CD14-positive monocyte (primary cell): ENCODE results near the gene AKTIP. TPM values are rescaled to one million over a fixed set of nuclear protein-coding genes. Genes with fewer than 3 reads are reported as not detected.
A peak's percentile ranks its signal among the peaks of the same experiment; 100 is the strongest.

Source experiments
- DNase-seq, 3 donors: peaks; one replicate each; pipeline ENCODE4 v3.0.0-alpha.2; 2011 to 2022
- H2AFZ ChIP-seq: 2 replicates; pipeline ENCODE4 v1.6.0; 2012; ENCODE audit warnings: mild to moderate bottlenecking, low read depth, low read length, inconsistent platforms; ENCODE audit not compliant: insufficient read depth, poor library complexity, severe bottlenecking
- H3K27ac ChIP-seq, 2 donors: 1 replicate in 1 of 2; 2 replicates in 1 of 2; pipeline ENCODE4 v1.5.1; 2012 to 2013; ENCODE audit warnings: low read length in 2 of 2, control low read depth in 1 of 2, inconsistent platforms in 1 of 2, low read depth in 1 of 2, mild to moderate bottlenecking in 1 of 2
- H3K27me3 ChIP-seq, 2 donors: one replicate each; pipeline versions ENCODE4 v1.6.0 to v1.6.1; 2011 to 2013; ENCODE audit warnings: low read length in 2 of 2; ENCODE audit not compliant: control insufficient read depth in 2 of 2, insufficient read depth in 2 of 2
- H3K36me3 ChIP-seq, 2 donors: replicated peaks in 1 of 2; 1 replicate in 1 of 2; 2 replicates in 1 of 2; pipeline versions ENCODE4 v1.5.1 to v1.6.1; 2012 to 2013; ENCODE audit warnings: low read length in 2 of 2, control low read depth in 1 of 2, inconsistent platforms in 1 of 2, mild to moderate bottlenecking in 1 of 2; ENCODE audit not compliant: insufficient read depth in 2 of 2, control insufficient read depth in 1 of 2
- H3K4me1 ChIP-seq, 2 donors: 1 replicate in 1 of 2; 2 replicates in 1 of 2; pipeline versions ENCODE4 v1.5.1 to v1.6.1; 2012 to 2013; ENCODE audit warnings: low read length in 2 of 2, control low read depth in 1 of 2, inconsistent platforms in 1 of 2, mild to moderate bottlenecking in 1 of 2, moderate library complexity in 1 of 2; ENCODE audit not compliant: insufficient read depth in 2 of 2, control insufficient read depth in 1 of 2
- H3K4me2 ChIP-seq: replicated peaks from 2 replicates; pipeline ENCODE3; 2012; ENCODE audit warnings: low read length, moderate library complexity, mild to moderate bottlenecking; ENCODE audit not compliant: poor library complexity, severe bottlenecking; ENCODE audit errors: extremely low read depth
- H3K4me3 ChIP-seq, 3 experiments: fragments of 200-600 bp in 1 of 3; sonication (generic) in 1 of 3; replicated peaks in 1 of 3; 1 replicate in 2 of 3; 2 replicates in 1 of 3; pipeline ENCODE4 v1.5.1; 2011 to 2013; ENCODE audit warnings: low read length in 3 of 3, mild to moderate bottlenecking in 3 of 3, control low read depth in 2 of 3, low read depth in 2 of 3, inconsistent platforms in 1 of 3, moderate library complexity in 1 of 3
- H3K79me2 ChIP-seq: 2 replicates; pipeline ENCODE4 v1.6.0; 2012; ENCODE audit warnings: mild to moderate bottlenecking, control low read depth, inconsistent platforms, low read length, moderate library complexity; ENCODE audit not compliant: insufficient read depth
- H3K9ac ChIP-seq: 2 replicates; pipeline ENCODE4 v1.6.0; 2017; ENCODE audit warnings: low read length, mild to moderate bottlenecking; ENCODE audit not compliant: insufficient read depth, poor library complexity, severe bottlenecking
- H3K9me3 ChIP-seq, 2 donors: replicated peaks in 1 of 2; 1 replicate in 1 of 2; 2 replicates in 1 of 2; pipeline versions ENCODE4 v1.5.1 to v1.6.1; 2012 to 2013; ENCODE audit warnings: low read length in 2 of 2, control low read depth in 1 of 2; ENCODE audit not compliant: control insufficient read depth in 1 of 2, insufficient read depth in 1 of 2
- H4K20me1 ChIP-seq: 2 replicates; pipeline ENCODE4 v1.6.0; 2012; ENCODE audit warnings: mild to moderate bottlenecking, low read length, control low read depth, moderate library complexity; ENCODE audit not compliant: insufficient read depth
- H3K27ac Mint-ChIP-seq, 7 donors: one replicate each; pipeline ENCODE4 v1.8.0; 2020; ENCODE audit warnings: mild to moderate bottlenecking in 7 of 7, mixed read lengths in 7 of 7, moderate library complexity in 6 of 7, inconsistent platforms in 2 of 7
- H3K27me3 Mint-ChIP-seq, 3 donors: one replicate each; pipeline ENCODE4 v1.8.0; 2021 to 2022; ENCODE audit warnings: low read depth in 3 of 3, mild to moderate bottlenecking in 3 of 3, mixed read lengths in 3 of 3, moderate library complexity in 3 of 3, inconsistent platforms in 1 of 3
- H3K36me3 Mint-ChIP-seq, 2 donors: one replicate each; pipeline ENCODE4 v1.8.0; 2020; ENCODE audit warnings: mixed read lengths in 2 of 2, inconsistent platforms in 1 of 2, mild to moderate bottlenecking in 1 of 2
- H3K4me1 Mint-ChIP-seq: one replicate; pipeline ENCODE4 v1.8.0; 2020; ENCODE audit warnings: mild to moderate bottlenecking, mixed read lengths
- H3K4me3 Mint-ChIP-seq, 2 donors: one replicate each; pipeline ENCODE4 v1.8.0; 2020; ENCODE audit warnings: mild to moderate bottlenecking in 2 of 2, mixed read lengths in 2 of 2, moderate library complexity in 1 of 2
- H3K9me3 Mint-ChIP-seq, 7 donors: one replicate each; pipeline ENCODE4 v1.8.0; 2020 to 2022; ENCODE audit warnings: mixed read lengths in 7 of 7, mild to moderate bottlenecking in 6 of 7, moderate library complexity in 6 of 7, inconsistent platforms in 2 of 7
- WGBS: methylation state at CpG from one replicate; pipeline ENCODE4 v1.1.5; 2013; ENCODE audit warnings: missing lambda C conversion rate; ENCODE audit not compliant: insufficient coverage; 5-methylcytosine and 5-hydroxymethylcytosine counted together
- intact Hi-C, 2 donors: fragments of 100-400 bp; cut with micrococcal nuclease; formaldehyde crosslinking; loops; one replicate each; pipeline versions ENCODE4 v1.15.0 to v1.15.1; 2023
- polyA plus RNA-seq, 3 donors: library from polyadenylated mRNA; depleted of rRNA in 1 of 3; unstranded in 2 of 3; stranded (reverse) in 1 of 3; fragments of 300-500 nt in 2 of 3; fragments of >200 nt in 1 of 3; fragmentation: Illumina TruSeq in 2 of 3; gene quantifications; 1 replicate in 2 of 3; 2 replicates in 1 of 3; pipeline ENCODE4 v1.2.3, GENCODE V29; 2012 to 2021
- TF ChIP-seq, protein P1 (sequence below): fragments of 200-600 bp; IDR thresholded peaks from one replicate; pipeline ENCODE4 v1.8.0; 2022; ENCODE audit warnings: antibody characterized with exemption, mild to moderate bottlenecking

AKTIP gene
- polyA plus RNA-seq, 3 donors, result 5.8 to 9.9 (median 8.7) TPM

DNA sequence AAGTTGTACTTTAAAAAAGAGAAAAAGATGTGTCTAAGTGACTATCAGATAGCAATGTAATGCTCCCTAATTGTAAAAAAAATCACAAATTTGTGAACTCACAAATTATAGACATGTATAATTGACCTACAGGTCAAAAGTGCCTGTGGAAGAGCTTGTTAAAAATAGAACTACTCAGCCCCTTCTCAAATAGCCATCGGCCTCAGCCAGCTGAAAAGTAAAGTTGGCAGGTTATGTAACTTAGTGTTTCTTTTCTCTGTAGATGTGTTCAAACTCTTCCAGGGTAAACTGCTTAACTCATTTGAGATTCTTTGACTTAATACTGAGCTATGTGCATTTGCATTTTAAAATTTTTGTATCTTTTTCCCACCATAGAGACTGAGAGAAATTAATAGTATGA lies 13.3 kb downstream of the AKTIP start:
- no peak overlapping the region for H2AFZ ChIP-seq
- H3K9ac ChIP-seq, result no peak overlapping the region
- TF ChIP-seq, protein P1, sequence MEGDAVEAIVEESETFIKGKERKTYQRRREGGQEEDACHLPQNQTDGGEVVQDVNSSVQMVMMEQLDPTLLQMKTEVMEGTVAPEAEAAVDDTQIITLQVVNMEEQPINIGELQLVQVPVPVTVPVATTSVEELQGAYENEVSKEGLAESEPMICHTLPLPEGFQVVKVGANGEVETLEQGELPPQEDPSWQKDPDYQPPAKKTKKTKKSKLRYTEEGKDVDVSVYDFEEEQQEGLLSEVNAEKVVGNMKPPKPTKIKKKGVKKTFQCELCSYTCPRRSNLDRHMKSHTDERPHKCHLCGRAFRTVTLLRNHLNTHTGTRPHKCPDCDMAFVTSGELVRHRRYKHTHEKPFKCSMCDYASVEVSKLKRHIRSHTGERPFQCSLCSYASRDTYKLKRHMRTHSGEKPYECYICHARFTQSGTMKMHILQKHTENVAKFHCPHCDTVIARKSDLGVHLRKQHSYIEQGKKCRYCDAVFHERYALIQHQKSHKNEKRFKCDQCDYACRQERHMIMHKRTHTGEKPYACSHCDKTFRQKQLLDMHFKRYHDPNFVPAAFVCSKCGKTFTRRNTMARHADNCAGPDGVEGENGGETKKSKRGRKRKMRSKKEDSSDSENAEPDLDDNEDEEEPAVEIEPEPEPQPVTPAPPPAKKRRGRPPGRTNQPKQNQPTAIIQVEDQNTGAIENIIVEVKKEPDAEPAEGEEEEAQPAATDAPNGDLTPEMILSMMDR, result no peak
- intact Hi-C loops, result no loop called here
- H3K4me1 Mint-ChIP-seq, result no peaks in the 10 kb centered on the region
- H3K9me3 Mint-ChIP-seq, result peaks cover 0 to 8% (median 6%) of the 10 kb centered on the region in 7 donors
- no peaks in the 10 kb centered on the region for H3K79me2 ChIP-seq
- peaks cover 2% of the 10 kb centered on the region for H4K20me1 ChIP-seq
- no peak overlapping the region for H3K4me3 Mint-ChIP-seq
- peaks cover 80 to 95% of the 10 kb centered on the region in 2 donors for H3K36me3 Mint-ChIP-seq
- no peaks in the 10 kb centered on the region for H3K27me3 ChIP-seq
- no peaks in the 10 kb centered on the region for H3K27me3 Mint-ChIP-seq
- no peak for DNase-seq
- no peak overlapping the region for H3K4me2 ChIP-seq
- H3K9me3 ChIP-seq, result peaks cover 6 to 9% of the 10 kb centered on the region in 2 donors
- no peak overlapping the region for H3K27ac Mint-ChIP-seq
- H3K4me3 ChIP-seq, result no peak overlapping the region
- H3K4me1 ChIP-seq, result no peaks in the 10 kb centered on the region
- peaks cover 74 to 100% of the 10 kb centered on the region in 2 donors for H3K36me3 ChIP-seq
- no peak overlapping the region for H3K27ac ChIP-seq
- WGBS, result no CpG with 5 or more reads among the region's 1 CpG

DNA sequence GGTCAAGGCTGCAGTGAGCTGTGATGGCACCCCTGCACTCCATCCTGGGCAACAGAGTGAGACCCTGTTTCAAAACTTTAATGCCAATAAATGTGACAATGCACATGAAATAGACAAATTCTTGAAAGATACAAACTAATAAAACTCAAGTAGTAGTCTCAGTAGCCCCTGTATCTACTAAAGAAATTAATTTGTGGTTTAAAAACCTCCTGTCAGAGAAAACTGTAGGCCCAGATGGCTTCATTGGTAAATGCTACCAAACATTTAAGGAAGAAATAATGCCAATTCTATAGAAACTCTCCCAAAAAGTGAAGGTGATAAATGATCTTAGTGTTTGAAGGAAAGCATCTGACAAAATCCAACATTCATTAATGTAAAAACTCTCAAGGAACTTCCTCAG lies 16.8 kb downstream of the AKTIP start:
- H3K4me1 ChIP-seq, result peaks cover 18 to 19% of the 10 kb centered on the region in 2 donors
- intact Hi-C loops, result no loop called here
- Mint-ChIP-seq H3K9me3 (peaks cover 0 to 8% (median 6%) of the 10 kb centered on the region in 7 donors), H3K27ac (peak overlapping the region in 1 of 7 donors; percentile 21), H3K36me3 (peaks cover 76 to 85% of the 10 kb centered on the region in 2 donors), H3K27me3 (no peaks in the 10 kb centered on the region), H3K4me1 (peaks cover 19% of the 10 kb centered on the region), H3K4me3 (no peak overlapping the region)
- no peak overlapping the region for H3K4me2 ChIP-seq
- no peaks in the 10 kb centered on the region for H3K27me3 ChIP-seq
- H2AFZ ChIP-seq, result no peak overlapping the region
- peaks cover 6 to 9% of the 10 kb centered on the region in 2 donors for H3K9me3 ChIP-seq
- TF ChIP-seq, protein P1, result no peak
- peaks cover 56 to 89% of the 10 kb centered on the region in 2 donors for H3K36me3 ChIP-seq
- H3K79me2 ChIP-seq, result no peaks in the 10 kb centered on the region
- no peak overlapping the region for H3K4me3 ChIP-seq
- no peak overlapping the region for H3K27ac ChIP-seq
- H4K20me1 ChIP-seq, result no peaks in the 10 kb centered on the region
- no peak for DNase-seq
- H3K9ac ChIP-seq, result no peak overlapping the region
